Psoas muscle (tissue), 8 donors: Measurements from ENCODE around the gene CHCHD6. TPM values are rescaled to one million over a fixed set of nuclear protein-coding genes. Genes with fewer than 3 reads are reported as not detected.

Experiments used
- ATAC-seq, 4 donors: fragments of 200-7000 bp; cut with Tn5 transposase; one replicate each; pipeline ENCODE4 v1.9.1; 2020; ENCODE audit warnings: moderate library complexity in 3 of 4, mild to moderate bottlenecking in 2 of 4
- DNase-seq, 2 donors: peaks; one replicate each; pipeline ENCODE4 v3.0.0-alpha.2; 2020
- H3K27ac ChIP-seq: fragments of 200-600 bp; one replicate; pipeline ENCODE4 v1.8.0; 2022
- H3K27me3 ChIP-seq, 3 donors: fragments of 200-600 bp in 1 of 3; one replicate each; pipeline versions ENCODE4 v1.6.1 to v1.8.0; 2013 to 2022; ENCODE audit warnings: low read length in 2 of 3, mild to moderate bottlenecking in 2 of 3, moderate library complexity in 1 of 3; ENCODE audit not compliant: insufficient read depth in 3 of 3
- H3K36me3 ChIP-seq, 2 donors: fragments of 200-600 bp in 1 of 2; one replicate each; pipeline versions ENCODE4 v1.6.1 to v1.8.0; 2013 to 2022; ENCODE audit warnings: low read depth in 1 of 2, mild to moderate bottlenecking in 1 of 2, moderate library complexity in 1 of 2; ENCODE audit not compliant: insufficient read depth in 1 of 2
- H3K4me1 ChIP-seq: fragments of 200-600 bp; one replicate; pipeline ENCODE4 v1.8.0; 2022
- H3K4me3 ChIP-seq: fragments of 200-600 bp; one replicate; pipeline ENCODE4 v1.8.0; 2022; ENCODE audit warnings: mild to moderate bottlenecking
- H3K9me3 ChIP-seq: fragments of 200-600 bp; one replicate; pipeline ENCODE4 v1.8.0; 2022
- WGBS, 3 donors: extraction: QIAGEN DNeasy Blood & Tissue Kit; methylation state at CpG; one replicate each; pipeline versions ENCODE4 v1.1.6 to v1.1.7; 2013; 5-methylcytosine and 5-hydroxymethylcytosine counted together
- intact Hi-C, 2 donors: fragments of 100-400 bp; cut with DNase I; formaldehyde crosslinking; loops; one replicate each; pipeline versions ENCODE4 v1.11.0 to v1.14.2; 2022
- polyA plus RNA-seq, 3 donors: library from polyadenylated mRNA; stranded (reverse); fragments of 200-250 nt; gene quantifications; one replicate each; pipeline ENCODE4 v1.2.3, GENCODE V29; 2013
- total RNA-seq, 4 donors: library from RNA; stranded (reverse); fragmentation: NEBNext Ultra II Directional in 2 of 4; extraction: Animal tissue kit (Norgen Biotek cat#: 25700) in 2 of 4; gene quantifications; one replicate each; pipeline versions ENCODE4 v1.2.1 to v1.2.4, GENCODE V29; 2021 to 2023
- TF ChIP-seq, protein P1 (sequence below): fragments of 200-600 bp; IDR thresholded peaks from one replicate; pipeline ENCODE4 v1.8.0; 2022; ENCODE audit warnings: antibody characterized with exemption
- donor health status: healthy with polysubstance abuse.
- donor health status: DM: no; HTN: no; CAD: no; lungs with moderate emphysema.
- donor health status: Bipolar disorder and iron deficiency.
- donor health status: healthy.
- donor health status: DM: yes; HTN: yes; CAD: no.
- donor health status: DM: no; HTN: no; CAD: no.
- donor health status: DM: no; HTN: no; CAD: no.
- donor health status: DM: yes; HTN: yes; CAD: no.

The CHCHD6 gene
- total and polyA plus RNA-seq, 7 donors = 2.4 to 13.8 (median 3.5) TPM

DNA sequence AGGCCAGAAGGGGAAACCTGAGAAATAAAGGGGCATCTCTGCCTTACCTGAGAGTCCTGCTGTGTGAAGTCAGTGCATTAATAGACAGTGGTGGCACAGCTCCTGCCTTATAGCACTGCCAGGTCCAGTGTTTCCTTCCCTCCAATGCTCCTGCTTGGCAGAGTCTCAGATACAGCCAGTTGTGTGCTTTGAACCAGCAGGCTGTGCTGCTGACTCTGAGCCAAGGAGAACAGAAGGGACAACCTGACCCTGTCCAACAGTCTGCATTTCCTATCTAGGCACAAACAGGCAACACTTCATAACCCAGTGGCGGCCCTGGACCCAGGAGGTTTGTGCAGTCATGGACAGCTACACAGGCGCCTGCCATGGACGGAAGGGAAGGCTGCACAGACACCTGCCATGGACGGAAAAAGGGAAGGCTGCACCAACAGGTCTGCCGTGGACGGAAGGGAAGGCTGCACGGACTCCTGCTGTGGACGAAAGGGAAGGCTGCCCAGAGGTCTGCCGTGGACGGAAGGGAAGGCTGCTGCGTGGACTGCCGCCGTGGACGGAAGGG, 245.0 kb downstream of the CHCHD6 start:
- Histone ChIP-seq H3K9me3 (no peaks in the 10 kb centered on the region), H3K4me3 (no peak overlapping the region), H3K27me3 (no peaks in the 10 kb centered on the region), H3K4me1 (peaks cover 5% of the 10 kb centered on the region), H3K36me3 (no peaks in the 10 kb centered on the region), H3K27ac (no peak overlapping the region)
- DNase-seq (peak in 1 of 2 donors; percentile 26), ATAC-seq (peak; percentile 68 to 77 (median 77))
- 62 to 82% (median 68%) methylated on average over 14 of the region's 14 CpGs for WGBS, 3 donors
- intact Hi-C loops = no loop called here
- TF ChIP-seq, protein P1, sequence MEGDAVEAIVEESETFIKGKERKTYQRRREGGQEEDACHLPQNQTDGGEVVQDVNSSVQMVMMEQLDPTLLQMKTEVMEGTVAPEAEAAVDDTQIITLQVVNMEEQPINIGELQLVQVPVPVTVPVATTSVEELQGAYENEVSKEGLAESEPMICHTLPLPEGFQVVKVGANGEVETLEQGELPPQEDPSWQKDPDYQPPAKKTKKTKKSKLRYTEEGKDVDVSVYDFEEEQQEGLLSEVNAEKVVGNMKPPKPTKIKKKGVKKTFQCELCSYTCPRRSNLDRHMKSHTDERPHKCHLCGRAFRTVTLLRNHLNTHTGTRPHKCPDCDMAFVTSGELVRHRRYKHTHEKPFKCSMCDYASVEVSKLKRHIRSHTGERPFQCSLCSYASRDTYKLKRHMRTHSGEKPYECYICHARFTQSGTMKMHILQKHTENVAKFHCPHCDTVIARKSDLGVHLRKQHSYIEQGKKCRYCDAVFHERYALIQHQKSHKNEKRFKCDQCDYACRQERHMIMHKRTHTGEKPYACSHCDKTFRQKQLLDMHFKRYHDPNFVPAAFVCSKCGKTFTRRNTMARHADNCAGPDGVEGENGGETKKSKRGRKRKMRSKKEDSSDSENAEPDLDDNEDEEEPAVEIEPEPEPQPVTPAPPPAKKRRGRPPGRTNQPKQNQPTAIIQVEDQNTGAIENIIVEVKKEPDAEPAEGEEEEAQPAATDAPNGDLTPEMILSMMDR = no peak

DNA sequence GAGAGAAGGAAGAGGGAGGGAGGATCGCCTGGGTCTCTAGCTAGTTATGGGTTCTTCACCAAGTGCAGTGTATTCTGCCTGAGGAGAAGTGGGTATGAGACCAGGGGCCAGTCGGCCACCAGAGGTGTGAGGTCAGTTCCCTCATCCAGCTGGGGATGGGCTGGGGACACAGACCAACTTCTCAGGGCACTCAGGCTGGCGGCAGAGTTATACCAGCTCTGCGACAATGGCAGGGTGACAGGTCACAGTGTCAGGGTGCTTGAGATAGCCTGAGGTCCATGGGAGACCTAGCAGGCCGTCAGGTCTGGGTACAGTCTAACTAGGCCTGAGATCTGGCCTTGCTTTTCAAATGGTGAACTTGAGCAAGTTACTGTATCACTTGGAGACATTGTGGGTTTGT, 247.5 kb downstream of the CHCHD6 start:
- intact Hi-C loops = no loop called here
- Histone ChIP-seq H3K9me3 (no peaks in the 10 kb centered on the region), H3K4me1 (peaks cover 5% of the 10 kb centered on the region), H3K27me3 (no peaks in the 10 kb centered on the region), H3K4me3 (no peak overlapping the region), H3K36me3 (no peaks in the 10 kb centered on the region), H3K27ac (no peak overlapping the region)
- ATAC-seq = no peak
- TF ChIP-seq, protein P1 = no peak
- DNase-seq = peak in 1 of 2 donors; percentile 2
- 96 to 98% (median 97%) methylated on average over 5 of the region's 5 CpGs for WGBS, 3 donors

DNA sequence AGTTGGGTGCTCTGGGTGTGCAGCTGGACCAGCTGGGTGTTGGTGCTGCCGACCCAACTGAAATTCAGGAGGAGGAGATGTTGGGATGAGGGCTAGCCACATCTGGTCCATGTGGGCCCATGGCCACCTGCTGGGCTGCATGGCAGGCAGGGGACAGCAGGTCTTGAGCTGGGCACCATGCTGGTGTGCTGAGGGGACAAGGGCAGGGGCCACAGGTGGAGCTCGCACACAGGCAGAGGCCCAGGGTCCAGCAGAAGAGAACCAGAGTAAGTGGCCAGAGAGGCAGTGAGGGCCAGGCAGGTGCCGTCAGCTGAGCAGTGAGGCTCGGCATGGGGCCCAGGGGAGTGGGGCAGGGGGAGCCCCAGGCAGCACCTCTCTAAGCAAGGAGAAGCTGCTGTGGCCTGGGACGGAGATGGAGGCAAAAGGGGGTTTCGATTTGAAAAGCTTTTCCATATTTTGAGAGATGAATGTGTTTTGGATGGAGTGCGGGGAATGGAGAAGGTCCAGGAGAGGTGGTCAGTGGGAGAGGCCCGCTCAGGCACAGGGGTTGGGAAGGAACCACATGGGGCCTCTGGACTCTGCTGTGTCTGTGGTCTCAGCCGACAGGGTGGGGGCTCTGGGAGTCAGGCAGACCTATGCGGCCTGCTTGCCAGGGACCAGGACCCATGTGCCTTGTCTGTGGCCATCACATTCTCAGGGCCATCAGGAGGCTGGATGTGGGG, 248.4 kb downstream of the CHCHD6 start:
- H3K36me3 ChIP-seq = no peaks in the 10 kb centered on the region
- no peaks in the 10 kb centered on the region for H3K9me3 ChIP-seq
- DNase-seq (peak in 1 of 2 donors; percentile 19), ATAC-seq (no peak)
- 94 to 98% (median 96%) methylated on average over 10 of the region's 10 CpGs for WGBS, 3 donors
- H3K27ac ChIP-seq = no peak overlapping the region
- peaks cover 5% of the 10 kb centered on the region for H3K4me1 ChIP-seq
- H3K27me3 ChIP-seq = no peaks in the 10 kb centered on the region
- intact Hi-C loops = no loop called here
- no peak overlapping the region for H3K4me3 ChIP-seq
- TF ChIP-seq, protein P1 = no peak

DNA sequence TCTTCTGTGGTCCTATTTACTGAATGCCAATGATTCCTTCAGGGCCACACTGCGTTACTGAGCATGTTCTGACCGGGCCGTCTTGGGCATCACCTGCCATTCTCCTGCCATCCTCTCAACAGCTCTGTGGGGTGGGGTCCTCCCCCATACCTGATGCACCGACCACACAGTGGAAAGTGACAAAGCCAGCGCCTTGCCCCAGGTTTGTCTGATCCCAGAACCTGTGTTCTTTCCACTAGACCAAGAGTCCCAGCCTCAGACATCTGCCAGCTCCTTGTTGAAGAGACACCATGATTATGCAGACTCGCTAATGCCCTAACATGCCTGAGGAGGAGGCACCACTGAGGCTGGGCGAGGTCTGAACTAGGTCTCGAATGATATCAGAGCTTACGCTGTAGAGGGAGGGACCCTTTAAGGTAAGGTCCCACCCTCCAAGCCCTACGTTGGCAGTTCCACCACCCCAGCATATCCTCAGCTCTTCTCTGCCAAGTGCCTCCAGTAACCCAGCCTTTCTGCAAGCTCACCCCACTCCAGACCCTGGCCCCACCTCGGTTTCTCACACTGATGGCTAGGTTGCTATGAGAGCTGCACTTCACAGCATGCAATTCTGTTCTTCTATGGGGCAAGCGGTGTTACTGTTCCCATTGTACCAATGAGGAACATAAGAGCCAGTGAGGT, 249.1 kb downstream of the CHCHD6 start:
- 95 to 97% (median 96%) methylated on average over 12 of the region's 12 CpGs for WGBS, 3 donors
- peaks cover 5% of the 10 kb centered on the region for H3K4me1 ChIP-seq

More for the DNA sequence above, 249.1 kb downstream of the CHCHD6 start:
- TF ChIP-seq, protein P1 = no peak
- DNase-seq = peak in 1 of 2 donors; percentile 39
- intact Hi-C loops = no loop called here
- ATAC-seq = no peak
- no peak overlapping the region for H3K27ac ChIP-seq
- H3K27me3 ChIP-seq = no peaks in the 10 kb centered on the region
- no peaks in the 10 kb centered on the region for H3K9me3 ChIP-seq
- H3K36me3 ChIP-seq = no peaks in the 10 kb centered on the region
- no peak overlapping the region for H3K4me3 ChIP-seq
